Measurements from ENCODE around the gene RRAD.
A peak's percentile ranks its signal among the peaks of the same experiment; 100 is the strongest.
"Not testable (repeated sequence)": the region's sequence is repeated elsewhere in the genome, so short reads cannot be mapped to it uniquely, and the experiment has no call there.

The RRAD gene, protein sequence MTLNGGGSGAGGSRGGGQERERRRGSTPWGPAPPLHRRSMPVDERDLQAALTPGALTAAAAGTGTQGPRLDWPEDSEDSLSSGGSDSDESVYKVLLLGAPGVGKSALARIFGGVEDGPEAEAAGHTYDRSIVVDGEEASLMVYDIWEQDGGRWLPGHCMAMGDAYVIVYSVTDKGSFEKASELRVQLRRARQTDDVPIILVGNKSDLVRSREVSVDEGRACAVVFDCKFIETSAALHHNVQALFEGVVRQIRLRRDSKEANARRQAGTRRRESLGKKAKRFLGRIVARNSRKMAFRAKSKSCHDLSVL

DNA sequence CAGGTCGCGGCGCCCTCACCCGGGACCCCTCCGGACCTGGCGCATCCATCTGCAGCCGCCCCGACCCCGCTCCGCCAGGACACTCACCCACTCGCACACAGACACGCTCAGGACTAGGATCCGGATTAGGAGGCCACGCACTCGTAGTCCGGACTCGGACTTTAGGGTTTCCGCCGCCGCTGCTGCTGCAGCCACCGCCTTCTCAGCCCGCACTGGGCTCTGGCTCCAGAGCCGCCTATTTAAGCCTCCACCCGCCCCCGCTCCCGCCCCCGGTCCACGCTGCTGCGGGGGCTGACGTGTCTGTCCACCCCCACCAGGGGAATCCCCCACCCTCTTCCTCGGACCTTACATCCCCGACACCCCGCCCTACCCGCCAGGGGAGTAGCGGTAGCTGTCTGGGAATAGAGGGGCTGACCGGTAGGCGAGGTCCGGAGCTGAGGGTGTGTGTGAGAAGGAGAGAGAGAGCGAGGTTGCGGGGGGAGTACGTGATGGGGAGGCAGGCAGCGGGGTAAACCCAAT lies at the start of gene RRAD:
RRAD (minus strand) TSS at position 214 of the 519 bp plus-strand sequence. CDS start 356 bp downstream, outside the sequence.
- peak in 8 of 14 donors; percentile 9 to 61 (median 26) for DNase-seq

DNA sequence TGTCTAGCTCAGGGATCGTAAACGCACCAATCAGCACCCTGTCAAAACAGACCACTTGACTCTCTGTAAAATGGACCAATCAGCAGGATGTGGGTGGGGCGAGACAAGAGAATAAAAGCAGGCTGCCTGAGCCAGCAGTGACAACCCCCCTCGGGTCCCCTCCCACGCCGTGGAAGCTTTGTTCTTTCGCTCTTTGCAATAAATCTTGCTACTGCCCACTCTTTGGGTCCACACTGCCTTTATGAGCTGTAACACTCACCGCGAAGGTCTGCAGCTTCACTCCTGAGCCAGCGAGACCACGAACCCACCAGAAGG lies 49.6 kb upstream of the RRAD start:
- DNase-seq: not testable (repeated sequence)

DNA sequence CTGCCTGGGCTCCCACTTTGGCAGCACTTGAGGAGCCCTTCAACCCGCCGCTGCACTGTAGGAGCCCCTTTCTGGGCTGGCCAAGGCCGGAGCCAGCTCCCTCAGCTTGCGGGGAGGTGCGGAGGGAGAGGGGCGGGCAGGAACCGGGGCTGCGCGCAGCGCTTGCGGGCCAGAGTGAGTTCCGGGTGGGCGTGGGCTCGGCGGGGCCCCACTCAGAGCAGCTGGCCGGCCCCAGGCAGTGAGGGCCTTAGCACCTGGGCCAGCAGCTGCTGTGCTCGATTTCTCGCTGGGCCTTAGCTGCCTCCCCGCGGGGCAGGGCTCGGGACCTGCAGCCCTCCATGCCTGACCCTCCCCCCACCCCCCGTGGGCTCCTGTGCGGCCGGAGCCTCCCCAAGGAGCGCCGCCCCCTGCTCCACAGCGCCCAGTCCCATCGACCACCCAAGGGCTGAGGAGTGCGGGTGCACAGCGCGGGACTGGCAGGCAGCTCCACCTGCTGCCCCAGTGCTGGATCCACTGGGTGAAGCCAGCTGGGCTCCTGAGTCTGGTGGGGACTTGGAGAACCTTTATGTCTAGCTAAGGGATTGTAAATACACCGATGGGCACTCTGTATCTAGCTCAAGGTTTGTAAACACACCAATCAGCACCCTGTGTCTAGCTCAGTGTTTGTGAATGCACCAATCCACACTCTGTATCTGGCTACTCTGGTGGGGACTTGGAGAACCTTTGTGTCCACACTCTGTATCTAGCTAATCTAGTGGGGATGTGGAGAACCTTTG lies 49.0 kb upstream of the RRAD start:
- not testable (repeated sequence) for DNase-seq

DNA sequence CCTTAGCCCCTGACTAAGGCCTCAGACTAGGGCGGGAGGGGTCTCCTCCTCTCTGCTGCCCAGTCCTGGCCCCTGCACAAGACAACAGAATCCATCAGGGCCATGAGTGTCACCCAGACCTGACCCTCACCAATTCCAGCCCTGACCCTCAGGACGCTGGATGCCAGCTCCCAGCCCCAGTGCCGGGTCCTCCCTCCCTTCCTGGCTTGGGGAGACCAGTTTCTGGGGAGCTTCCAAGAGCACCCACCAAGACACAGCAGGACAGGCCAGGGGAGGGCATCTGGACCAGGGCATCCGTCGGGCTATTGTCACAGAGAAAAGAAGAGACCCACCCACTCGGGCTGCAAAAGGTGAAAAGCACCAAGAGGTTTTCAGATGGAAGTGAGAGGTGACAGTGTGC lies 48.4 kb upstream of the RRAD start:
- no peak for DNase-seq

DNA sequence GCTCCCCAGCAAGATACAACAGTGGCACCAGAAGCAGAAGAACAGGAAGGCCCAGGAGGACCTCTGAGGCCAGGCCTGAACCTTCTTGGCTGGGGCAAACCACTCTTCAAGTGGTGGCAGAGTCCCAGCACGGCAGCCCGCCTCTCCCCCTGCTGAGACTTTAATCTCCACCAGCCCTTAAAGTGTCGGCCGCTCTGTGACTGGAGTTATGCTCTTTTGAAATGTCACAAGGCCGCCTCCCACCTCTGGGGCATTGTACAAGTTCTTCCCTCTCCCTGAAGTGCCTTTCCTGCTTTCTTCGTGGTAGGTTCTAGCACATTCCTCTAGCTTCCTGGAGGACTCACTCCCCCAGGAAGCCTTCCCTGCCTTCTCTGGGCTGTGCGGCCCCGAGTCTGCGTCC lies 47.6 kb upstream of the RRAD start:
- DNase-seq: no peak

DNA sequence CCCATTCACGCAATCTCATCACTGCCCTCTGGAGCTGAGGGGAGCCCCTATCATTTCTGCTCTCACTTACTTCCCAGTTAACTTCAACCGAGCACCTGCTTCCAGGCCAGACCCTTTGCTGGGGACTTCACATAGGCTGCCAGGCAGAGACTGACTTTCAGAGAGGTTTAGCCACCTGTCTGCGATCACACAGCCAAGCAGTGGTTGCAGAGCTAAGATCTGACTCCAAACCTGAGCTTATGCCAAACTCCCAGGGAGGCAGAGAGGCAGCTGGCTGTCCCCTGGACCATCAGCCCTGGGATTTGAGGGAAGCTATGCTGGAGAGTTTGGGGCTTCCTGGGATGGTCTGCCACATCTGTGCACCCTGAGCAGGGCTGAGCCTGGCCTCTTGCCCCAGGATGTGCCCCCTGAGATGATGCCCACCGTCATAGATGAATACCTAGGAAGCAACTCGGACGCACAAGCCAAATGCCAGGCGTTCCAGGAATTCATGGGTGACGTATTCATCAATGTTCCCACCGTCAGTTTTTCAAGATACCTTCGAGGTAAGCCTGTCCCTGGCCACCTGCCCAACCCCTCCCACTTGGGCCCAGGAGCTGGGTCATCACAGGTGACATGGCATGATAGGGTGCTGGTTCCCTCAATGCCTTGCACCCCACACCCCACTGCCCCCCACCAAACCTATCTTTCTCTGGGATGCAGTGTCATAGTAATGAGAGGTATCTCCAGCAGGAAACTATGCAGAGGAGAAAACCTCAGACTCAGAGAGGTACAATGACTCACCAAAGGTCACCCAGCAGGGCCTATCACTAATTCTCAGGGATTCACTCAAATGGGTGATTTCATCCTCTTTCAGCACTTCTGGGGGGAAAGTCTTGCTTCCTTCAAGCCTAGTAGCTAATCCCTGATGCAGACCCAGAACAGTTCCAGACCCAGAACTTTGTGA lies 45.7 kb upstream of the RRAD start:
- no peak for DNase-seq

DNA sequence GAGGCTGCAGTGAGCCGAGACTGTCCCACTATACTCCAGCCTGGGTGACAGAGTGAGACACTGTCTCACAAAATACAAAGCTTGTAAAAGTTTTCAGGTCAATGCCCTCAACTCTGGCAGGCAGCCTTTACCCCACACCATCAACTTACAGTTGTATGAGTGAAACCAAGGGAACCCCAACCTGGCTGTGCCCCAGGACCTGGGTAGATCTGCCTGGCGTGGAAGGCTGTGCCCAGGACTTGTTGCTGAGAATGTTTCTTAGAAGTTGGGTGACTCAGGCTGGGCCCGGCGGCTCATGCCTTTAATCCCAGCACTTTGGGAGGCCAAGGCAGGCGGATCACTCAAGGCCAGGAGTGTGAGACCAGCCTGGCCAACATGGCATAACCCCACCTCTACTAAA lies 43.5 kb upstream of the RRAD start:
- peak in 1 of 14 donors; percentile 63 for DNase-seq

DNA sequence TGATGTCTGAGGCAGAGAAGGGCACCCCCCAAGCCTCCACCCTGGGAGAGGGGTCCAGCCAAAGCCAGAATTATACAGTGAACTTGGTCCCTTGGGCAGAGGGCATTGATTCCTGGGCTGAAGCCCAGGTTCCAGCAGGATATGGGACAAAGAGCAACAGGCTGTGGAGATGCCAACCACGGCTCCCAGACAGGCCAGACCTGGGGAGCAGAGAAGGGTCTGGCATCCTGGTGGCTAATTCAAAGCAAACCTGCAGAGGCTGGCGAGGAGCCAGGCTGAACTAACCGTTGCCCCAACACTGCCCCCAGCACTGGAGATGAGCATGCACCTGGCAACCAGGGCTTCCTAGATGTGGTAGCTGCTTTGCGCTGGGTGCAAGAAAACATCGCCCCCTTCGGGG lies 38.7 kb upstream of the RRAD start:
- no peak for DNase-seq

DNA sequence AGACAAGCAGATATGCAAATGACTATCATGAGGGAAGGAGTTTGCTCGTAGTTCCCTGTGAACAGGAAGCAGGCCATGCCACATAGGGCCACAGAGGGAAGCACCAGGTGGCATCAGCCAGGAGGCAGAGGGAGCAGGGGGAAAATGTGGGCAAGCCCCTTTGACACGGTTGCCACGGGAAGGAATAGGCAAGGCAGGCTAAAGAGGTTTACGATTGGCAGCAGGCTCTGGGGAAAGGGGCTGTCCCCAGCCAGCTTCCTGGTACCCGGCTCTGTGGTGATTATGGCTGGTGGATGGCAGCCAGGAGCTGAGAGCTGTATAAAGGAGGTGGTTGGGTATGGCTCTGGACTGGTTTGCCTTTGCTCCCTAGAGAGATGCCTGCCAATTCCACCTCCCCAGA lies 36.6 kb upstream of the RRAD start:
- DNase-seq: no peak

DNA sequence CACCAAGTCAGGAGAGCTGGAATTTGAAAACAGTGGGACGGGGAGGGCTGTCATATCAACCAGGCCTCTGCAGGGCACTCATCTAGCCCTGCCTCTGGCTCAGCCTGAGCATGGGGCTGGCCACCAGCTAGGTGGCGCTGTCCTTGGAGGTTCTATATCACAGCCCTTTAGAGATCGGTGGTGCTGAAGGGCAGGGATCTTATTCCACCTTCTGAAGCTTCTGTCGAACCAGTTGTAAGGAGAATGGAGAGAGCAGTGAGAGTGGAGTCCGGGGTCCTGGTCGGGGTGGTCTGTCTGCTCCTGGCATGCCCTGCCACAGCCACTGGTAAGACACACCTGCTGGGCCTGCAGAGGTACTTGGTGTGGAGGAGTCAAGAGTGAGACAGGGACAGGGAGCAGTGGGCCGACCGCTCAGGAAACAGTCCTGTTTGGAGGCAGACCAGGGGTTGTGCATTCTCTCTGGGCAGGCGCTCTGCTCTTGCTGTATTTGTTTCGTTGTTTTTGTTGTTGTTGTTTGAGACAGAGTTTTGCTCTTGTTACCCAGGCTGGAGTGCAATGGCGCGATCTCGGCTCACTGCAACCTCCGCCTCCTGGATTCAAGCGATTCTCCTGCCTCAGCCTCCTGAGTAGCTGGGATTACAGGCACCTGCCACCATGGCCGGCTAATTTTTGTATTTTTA lies 35.9 kb upstream of the RRAD start, which contains the start of gene CES3:
CES3 (plus strand) TSS at position 202 of the 680 bp plus-strand sequence; CDS start at position 244, 42 bp downstream.
- peak in 5 of 14 donors; percentile 4 to 38 (median 13) for DNase-seq

DNA sequence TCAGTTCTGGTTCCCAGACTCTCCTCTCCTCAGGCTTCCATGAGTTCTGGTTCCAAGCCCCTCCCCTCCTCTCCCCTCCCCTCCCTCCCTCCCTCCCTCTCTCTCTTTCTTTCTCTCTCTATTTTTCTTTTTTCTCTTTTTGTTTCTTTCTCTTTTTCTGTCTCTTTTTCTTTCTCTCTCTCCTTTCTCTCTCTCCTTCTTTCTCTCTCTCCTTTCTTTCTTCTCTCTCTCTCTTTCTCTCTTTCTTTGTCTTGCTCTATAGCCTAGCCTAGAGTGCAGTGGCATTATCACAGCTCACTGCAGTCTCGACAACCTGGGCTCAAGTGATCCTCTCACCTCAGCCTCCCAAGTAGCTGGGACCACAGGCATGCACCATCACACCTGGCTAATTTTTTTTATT lies 34.9 kb upstream of the RRAD start:
- no peak for DNase-seq

DNA sequence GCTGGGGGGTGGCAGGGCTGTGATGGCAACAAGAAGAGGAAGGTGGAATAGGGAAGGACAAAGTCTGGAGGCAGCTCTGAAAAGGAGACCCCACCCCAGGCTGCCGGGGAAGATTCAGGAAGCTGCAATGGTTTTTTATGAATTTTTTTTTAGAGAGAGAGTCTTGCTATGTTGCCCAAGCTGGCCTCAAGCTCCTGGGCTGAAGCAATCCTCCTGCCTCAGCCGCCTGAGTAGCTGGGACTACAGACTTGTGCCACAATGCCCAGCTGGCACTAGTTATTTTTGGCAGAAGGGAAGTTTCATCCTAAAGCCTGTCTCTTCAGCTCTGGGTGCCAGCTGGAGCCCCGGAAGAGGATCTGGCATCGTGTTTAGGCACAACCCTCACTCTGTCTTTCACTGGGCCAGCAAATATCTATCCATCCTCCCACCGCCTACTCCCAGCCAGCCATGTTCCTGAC lies 34.4 kb upstream of the RRAD start:
- DNase-seq: peak in 1 of 14 donors; percentile 88

DNA sequence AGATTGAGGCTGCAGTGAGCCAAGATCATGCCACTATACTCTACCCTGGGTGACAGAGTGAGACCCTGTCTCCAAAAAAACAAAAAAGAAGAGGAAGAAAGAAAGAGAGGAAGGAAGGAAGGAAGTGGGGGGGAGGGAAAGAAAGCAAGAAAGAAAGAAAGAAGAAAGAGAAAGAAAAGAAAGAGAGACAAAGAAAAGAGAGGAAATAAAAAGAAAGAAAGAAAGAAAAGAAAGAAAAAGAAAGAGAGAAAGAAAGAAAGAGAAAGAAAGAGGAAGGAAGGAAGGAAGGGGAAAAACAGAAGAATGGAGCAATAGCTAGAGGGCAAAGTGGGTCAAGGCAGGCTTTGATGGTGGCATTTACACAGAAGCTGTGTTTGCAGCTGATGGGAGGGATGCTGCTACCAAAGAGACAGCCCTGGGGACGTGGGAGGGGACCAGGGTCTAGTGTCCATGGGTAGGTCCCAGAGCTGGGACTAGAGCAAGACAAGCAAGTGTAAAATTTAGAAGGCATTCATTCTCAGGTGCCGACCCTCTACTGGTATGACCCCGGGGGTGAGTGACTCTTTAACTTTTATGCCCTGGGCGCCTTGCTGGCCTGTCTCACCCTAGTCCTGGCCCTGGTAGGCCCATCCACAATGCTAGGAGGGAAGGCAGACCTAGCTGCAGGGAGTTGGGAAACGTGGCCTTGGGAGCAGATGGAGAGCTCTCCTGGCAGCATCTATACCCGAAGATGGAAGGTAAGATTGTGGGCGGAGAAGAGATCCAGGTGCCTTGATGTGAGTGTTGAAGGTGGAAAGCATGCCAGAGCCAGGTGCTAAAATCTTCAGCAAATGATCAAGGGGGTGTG lies 33.7 kb upstream of the RRAD start:
- DNase-seq: no peak

DNA sequence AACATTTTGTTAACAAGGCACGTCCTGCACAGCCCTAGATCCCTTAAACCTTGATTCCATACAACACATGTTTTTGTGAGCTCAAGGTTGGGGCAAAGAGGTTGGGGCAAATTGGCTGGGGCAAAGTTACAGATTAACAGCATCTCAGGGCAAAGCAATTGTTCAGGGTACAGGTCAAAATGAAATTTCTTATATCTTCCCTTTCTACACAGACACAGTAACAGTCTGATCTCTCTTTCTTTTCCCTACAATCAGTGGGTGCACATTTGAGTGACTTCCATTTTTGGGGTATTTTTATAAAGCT lies 30.8 kb upstream of the RRAD start:
- DNase-seq: not testable (repeated sequence)

DNA sequence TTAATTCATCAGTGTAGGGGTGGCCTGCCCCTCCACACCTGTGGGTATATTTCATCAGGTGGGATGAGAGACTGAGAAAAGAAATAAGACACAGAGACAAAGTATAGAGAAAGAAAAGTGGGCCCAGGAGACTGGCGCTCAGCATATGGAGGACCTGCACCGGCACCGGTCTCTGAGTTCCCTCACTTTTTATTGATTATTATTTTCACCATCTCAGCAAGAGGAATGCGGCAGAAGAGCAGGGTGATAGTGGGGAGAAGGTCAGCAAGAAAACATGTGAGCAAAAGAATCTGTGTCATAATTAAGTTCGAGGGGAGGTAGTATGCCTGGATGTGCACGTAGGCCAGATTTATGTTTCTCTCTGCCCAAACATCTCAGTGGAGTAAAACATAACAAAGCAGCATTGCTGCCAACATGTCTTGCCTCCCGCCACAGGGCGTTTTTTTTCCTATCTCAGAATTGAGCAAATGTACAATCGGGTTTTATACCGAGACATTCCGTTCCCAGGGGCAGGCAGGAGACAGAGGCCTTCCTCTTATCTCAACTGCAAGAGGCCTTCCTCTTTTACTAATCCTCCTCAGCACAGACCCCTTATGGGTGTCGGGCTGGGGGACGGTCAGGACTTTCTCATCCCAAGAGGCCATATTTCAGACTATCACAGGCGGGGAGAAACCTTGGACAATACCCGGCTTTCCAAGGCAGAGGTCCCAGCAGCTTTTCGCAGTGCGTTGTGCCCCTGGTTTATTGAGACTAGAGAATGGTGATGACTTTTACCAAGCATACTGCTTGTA lies 30.2 kb upstream of the RRAD start:
- not testable (repeated sequence) for DNase-seq

DNA sequence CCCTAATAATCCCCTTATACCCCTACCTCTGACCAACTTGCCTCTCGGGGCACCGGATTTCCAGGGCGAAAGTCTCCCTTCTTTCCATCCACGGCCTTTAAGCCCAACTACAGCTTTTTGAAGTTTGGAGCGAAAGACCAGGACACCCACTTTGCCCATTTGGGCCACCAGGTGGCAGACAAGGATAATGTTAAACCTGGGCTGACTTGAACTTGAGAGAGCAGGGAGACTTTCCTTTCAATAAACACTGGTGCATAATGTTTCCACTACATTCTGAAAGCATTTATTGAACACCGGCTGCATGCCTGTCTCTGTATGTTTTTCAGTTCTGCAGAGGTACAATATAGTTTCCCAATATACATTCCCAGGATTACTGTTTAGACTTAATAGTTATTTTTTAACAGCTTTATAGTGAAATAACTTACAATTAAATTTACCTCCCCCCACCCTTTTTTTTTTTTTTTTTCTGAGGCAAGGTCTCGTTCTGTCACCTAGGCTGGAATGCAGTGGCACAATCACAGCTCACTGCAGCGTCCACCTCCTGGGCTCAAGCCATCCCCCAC lies 28.8 kb upstream of the RRAD start:
- peak in 11 of 14 donors; percentile 11 to 61 (median 36) for DNase-seq

DNA sequence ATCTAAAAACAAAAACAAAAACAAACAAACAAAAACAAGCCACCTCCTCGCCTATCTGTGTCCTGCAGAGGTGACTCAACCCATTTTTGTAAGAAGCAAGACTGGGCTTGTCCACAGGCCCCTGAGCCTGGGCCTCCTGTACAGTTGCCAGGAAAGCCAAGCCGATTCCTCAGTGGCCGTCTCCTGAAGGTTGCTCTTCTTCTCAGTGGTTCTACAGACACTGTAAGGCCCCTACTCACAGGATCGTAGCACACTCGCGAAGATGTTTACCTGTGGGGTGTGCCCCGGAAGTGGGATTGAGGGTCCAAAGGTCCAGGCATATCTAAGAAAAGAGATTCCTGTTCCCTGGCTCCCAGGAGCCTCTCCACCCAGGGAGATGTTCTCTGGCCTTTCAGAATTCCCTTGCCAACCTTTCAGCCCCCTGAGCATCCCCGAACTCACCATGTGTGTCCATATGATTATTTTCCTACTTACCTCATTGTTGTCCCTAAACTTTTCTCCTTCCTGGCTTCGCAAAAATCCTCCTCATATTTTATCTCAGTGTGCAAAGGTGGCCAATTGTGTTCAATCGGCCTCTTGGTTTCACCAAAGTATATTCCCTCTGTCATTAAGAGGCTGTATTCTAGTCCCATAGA lies 28.2 kb upstream of the RRAD start:
- DNase-seq: no peak

DNA sequence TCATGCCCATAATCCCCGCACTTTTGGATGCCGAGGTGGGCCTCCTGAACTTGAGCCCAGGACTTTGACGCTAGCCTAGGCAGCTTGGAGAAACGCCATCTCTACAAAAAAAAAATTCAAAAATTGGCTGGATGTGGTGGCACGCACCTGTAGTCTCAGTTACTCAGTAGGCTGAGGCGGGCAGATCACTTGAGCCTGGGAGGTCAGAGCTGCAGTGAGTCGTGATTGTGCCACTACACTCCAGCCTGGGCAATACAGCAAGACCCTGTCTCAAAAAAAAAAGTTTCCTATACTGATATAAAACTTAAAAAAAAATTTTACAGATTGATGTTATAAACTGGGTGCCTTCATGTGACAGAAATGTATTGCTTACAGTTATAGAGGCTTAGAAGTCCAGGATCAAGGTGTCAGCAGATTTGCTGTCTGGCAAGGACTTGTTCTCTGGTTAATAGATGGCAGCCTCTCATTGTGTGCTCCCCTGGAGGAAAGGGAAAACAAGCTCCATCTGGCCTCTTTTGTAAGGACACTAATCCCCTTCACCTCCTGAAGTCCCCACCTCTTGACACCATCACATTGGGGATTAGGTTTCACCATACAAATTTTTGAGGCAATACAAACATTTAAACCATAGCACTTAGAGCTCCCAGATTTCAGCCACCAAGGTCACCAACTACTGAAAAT lies 27.2 kb upstream of the RRAD start:
- no peak for DNase-seq
